HG02938 (cell line): ENCODE results near the gene ZNF296.
"Not testable (repeated sequence)": the region's sequence is repeated elsewhere in the genome, so short reads cannot be mapped to it uniquely, and the experiment has no call there.

ENCODE experiments used
- ATAC-seq: cut with Tn5 transposase; IDR thresholded peaks from one replicate; pipeline ENCODE4 v1.9.1; 2021; ENCODE audit warnings: mild to moderate bottlenecking, moderate library complexity; ENCODE audit not compliant: unreplicated experiment

The ZNF296 gene

DNA sequence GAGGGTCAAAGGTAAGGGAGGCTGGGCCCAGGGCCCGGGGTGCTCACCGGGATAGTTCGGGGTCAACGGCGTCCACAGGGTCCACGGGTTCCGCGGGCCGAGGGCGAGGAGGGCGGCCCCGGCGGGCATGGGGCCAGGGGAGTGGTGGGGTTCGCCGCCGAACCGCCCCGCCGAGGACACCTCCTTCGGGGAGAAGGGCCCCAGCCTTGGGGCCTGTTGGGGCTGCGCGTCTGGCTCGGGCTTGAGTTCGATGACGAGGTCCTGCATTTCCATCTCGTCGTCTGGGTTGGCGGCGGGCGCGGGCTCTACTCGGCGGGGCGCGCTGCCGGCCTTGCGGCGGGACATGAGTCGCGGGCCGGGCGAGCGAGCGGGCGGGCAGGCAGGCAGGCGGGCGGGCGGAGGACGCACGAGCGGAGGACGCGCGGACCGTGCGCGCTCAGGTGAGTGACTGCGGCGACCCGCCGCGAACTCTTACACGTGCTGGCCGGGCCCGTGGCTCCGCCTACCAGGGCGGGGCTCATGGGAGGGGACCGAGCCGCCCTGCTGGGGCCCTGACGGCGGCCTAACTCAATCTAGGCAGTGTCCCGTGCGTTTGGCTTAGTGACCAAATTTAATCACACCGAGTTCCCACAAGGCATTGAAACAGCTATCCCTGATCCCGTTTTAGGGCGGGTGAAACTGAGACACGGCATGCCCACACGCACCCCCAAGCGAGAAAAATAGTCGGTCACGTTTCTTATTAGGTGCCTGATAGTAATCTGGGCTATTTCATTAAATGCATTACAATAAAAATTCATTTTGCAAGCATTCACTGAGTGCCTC, at the start of gene ZNF296:
Gene ZNF296, minus strand, starts transcription at position 450 of the 822 bp plus-strand sequence. Its CDS starts 105 bp downstream, at position 345.
- ATAC-seq: peak; percentile 23

GRCh38 chr19:45125360-45125759, 49.1 kb upstream of the ZNF296 start:
- no peak for ATAC-seq

GRCh38 chr19:45124021-45124420, 47.7 kb upstream of the ZNF296 start:
- no peak for ATAC-seq

GRCh38 chr19:45123440-45123850, 47.2 kb upstream of the ZNF296 start:
- ATAC-seq: no peak

DNA sequence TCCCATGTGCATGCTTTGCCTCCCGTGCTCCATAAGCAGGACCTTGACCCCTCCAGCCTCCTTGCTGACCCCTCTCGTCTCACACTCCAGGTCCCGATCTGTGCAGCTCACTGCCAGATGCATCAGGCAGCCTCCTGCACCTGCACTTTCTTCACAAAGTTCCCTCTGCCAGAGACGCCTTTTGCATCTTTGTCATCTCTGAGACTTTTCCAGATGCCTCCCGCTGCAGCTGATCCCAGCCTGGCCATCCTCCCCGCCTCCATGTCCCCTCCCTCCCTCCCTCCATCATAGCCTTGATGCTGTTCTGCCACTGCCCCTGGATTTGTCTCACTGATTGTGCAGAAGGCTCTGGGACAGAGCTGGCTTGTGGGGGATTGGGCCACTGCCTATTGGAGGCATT, 46.6 kb upstream of the ZNF296 start:
- ATAC-seq: no peak

DNA sequence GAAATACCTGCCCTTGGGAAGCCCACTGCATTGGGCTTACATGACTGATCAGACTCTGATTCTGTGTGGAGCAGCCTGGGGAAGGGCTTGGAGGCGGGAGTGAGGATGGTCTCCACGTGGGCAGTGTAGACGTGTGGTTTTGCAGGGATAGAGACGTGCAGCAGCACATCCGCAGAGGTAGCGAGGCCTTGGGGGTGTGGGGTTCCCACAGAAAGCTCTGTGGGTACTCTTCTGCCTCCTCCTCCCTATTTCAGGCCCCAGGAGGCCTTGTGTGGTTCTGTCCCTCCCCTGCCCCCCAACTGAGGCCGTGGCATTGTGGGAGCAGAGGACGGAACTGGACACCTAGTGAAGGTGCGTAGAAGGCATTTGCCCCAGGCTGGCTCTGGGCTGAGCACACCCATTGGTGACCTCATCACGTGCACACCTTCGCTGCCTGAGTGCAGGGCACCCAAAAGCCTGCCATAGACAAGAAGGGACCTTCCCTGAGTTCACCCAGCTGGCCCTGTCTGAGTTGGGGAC, 45.6 kb upstream of the ZNF296 start:
- ATAC-seq: no peak

DNA sequence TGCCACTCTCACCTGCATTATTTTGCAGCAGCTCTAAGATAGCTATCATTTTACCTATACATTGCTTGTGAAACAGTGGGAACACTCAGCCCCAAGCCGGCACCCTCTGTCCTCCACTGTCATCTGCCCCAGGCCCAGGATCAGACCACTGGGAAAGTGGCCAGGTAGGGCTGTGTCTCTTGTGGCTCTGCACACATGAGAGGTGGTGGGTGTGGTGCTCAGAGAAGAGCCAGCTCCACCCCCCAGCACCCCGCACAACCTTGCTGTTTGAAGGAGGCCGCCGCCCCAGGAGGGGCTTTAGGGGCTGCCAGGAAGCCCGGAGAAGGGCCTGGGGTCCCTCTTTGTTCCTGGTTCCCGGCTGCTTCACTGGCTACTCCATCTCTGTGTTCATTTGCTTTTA, 43.3 kb upstream of the ZNF296 start:
- no peak for ATAC-seq

DNA sequence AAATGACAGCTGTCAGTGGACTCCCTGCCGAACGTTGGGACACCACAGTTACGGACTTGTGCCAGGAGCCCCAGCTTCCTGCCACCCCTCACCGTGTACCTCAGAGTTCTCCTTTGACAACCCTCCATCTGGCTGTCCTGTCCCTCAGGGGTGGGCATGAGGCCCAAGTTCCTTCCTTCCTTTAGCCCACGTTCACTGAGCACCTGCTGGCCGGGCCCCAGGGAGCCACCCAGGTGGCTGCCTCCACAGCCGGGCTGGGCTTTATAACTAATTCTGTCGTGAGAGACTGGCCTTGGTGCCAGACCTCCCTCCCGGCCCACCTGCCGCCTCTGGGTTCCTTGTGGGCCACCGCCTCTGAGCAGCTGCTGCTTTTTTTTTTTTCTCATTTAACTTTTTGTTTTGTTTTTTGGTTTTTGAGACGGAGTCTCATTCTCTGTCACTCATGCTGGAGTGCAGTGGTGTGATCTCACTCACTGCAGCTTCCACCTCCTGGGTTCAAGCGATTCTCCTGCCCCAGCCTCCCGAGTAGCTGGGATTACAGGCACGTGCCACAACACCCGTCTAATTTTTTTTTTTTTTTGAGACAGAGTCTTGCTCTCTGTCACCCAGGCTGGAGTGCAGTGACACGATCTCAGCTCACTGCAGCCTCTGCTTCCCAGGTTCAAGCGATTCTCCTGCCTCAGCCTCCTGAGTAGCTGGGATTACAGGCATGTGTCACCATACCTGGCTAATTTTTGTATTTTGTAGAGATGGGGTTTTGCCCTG, 42.5 kb upstream of the ZNF296 start:
- ATAC-seq: not testable (repeated sequence)

GRCh38 chr19:45118106-45118505, 41.8 kb upstream of the ZNF296 start:
- ATAC-seq: no peak

DNA sequence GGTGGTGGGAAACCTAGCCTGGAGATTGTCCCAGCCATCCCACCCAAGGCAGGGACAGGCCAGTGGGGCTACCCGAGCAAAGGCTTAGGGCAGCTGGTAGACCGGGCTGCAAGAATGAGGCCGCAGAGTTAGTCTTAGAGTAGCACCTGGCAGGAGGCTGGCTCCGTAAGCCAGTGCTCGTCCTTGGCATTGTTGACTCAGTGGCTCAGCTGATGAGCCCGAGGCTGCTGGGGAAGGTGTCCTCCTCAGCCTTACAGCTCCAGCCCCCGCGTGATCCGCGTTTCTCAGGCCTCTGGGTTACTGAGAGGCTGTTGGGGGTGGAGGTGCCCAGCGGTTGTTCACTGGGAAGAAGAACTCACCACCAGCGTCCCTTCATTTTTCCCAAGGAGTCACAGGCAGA, 41.4 kb upstream of the ZNF296 start:
- no peak for ATAC-seq

DNA sequence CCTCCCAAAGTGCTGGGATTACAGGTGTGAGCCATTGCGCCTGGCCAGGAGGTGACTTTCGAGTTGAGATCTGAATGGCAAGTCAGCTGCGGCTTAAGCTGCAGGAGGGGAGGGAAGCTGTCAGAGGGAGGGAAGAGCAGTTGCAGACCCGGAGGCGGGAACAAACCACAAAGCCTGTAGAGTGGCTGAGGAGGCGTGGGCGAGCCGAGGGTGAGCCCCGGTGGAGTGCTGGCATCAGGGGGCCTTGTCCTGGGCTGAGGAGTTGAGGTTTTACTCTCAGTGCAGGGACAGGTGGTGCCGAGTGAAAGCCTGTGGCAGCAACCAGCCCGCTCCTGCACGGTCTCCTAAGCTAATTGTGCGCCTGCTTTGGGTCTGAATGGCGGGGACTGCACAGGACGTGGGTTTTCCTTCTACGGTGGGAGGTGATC, 40.9 kb upstream of the ZNF296 start:
- no peak for ATAC-seq

- ATAC-seq: no peak
Measured at GRCh38 chr19:45115809-45116615, 39.7 kb upstream of the ZNF296 start.

GRCh38 chr19:45114116-45114515, 37.8 kb upstream of the ZNF296 start:
- no peak for ATAC-seq

DNA sequence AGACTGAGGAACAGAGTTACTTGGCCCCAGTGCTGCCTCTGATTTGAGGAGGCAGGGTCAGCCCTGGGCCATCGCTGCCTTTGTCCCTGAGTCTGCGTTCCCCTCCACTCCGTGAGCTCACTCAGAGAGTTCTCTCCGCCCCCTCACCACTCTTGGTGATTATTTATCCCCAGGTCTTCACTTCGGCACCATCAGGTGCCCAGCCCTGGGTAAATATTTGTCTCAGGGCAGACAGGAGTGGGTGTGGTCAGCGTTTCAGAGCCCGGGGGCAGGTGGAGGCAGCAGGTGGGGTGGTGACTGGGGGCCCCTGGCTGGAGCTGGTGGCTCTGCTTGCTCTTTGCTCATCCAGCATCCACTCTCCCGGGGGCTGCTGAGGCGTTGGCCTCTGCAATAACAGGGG, 37.4 kb upstream of the ZNF296 start:
- no peak for ATAC-seq

DNA sequence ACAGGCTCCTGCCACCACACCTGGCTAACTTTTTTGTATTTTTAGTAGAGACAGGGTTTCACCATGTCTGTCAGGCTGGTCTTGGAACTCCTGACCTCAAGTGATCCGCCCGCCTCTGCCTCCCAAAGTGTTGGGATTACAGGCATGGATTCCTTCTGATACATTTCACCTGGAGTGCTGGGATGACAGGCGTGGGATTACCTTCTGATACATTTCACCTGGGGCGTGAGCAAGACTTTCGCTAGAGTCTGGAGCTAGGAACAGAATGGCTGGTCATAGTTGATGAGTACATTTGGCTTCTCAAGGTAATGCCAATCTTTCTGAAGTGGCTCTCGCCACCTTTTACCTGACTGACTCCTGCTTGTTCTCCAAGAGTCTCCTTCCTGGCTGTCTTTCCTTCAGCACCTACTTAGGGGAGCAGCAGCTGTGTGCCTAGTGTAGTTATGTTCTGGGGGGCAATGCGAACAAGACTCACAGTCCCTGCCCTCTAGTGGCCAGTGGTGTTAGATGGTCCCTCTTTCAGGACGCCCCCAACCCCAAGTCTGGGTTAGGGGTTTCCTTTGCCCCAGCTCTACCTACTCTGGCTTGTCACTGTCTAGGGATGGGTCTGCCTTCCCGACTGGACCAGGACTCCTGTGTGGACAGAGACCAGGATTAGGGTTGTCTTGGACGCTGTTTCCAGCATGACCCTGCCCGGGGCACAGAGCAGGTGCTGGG, 36.0 kb upstream of the ZNF296 start:
- no peak for ATAC-seq

DNA sequence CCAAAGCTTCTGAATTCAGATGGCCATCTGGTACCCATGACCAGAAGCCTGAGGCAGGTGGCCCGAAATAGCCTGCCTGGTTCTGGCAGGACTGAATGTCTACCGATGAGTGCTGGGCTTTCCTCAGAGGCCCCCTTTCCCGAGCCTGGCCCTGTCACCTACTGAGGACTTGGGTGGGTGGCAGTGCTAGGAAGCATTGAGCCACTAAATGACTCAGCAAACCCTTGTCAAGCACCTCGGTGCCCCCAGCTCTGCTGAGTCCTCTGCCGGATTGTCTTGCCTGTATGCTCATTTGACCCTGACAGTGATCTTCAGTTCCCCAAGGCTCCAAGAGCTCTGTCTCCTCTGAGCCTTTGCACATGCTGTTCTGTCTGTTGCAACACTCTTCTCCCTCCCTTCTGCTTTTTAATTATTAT, 34.6 kb upstream of the ZNF296 start:
- ATAC-seq: no peak

GRCh38 chr19:45107621-45108150, 31.4 kb upstream of the ZNF296 start:
- ATAC-seq: no peak

DNA sequence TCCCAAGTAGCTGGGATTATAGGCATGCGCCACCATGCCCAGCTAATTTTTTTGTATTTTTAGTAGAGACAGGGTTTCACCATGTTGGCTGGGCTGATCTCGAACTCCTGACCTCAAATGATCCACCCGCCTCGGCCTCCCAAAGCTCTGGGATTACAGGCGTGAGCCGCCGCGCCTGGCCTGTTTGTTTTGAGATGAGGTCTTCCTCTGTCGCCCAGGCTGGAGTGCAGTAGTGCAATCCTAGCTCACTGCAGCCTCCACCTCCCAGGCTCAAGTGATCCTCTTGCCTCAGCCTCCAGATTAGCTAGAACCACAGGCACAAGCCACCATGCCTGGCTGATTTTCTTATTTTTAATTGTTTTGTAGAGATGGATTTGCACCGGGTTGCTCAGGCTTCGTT, 30.1 kb upstream of the ZNF296 start:
- not testable (repeated sequence) for ATAC-seq

DNA sequence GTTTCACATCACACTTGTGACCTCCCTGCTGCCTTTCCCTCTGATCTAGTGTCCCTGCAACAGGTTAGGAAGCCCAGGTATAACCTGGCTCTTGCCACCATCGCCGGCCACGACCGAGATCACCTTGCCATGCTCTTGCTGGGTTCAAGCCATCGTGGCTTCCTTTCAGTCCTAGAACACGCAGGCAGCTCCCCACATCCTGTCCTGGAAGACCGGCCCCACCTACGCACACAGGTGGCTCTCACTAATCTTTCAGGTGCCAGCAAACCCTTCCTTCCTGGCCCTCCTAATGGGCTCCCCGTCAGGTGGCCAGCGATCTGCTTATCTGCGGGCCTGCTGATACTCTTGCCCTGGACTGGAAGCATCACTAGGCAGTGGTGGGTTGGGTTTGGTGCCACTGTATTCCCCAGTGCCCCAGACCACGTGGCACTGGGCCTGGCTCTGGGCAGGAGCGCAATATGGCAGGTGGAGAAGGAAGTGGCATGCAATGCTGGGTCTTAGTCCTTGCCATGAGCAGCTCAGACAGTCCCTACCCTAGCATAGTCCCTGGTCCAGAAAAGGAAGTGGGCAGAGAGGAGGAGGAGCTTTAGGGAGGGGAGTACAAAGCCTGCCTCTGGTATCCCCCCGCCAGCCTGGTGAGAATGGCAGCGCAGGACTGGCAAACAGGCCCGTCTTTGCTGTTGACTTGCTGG, 28.5 kb upstream of the ZNF296 start:
- ATAC-seq: no peak
